CD4-positive, alpha-beta T cell treated with Interleukin-15 for 4 hours (primary cell): ENCODE data around the gene PRICKLE3.
A peak's percentile ranks its signal among the peaks of the same experiment; 100 is the strongest.
"Not testable (repeated sequence)": the region's sequence is repeated elsewhere in the genome, so short reads cannot be mapped to it uniquely, and the experiment has no call there.

ENCODE experiments used
- DNase-seq: peaks from one replicate; pipeline ENCODE4 v3.0.0-alpha.2; 2020; ENCODE audit warnings: low spot score

Gene PRICKLE3

GRCh38 chrX:49179358-49179757, 6.8 kb downstream of the PRICKLE3 start:
- DNase-seq, result no peak

GRCh38 chrX:49178537-49178936, 7.6 kb downstream of the PRICKLE3 start:
- no peak for DNase-seq

- no peak for DNase-seq
Observed at GRCh38 chrX:49177873-49178480, 8.2 kb downstream of the PRICKLE3 start.

- DNase-seq, result peak; percentile 24
Observed at GRCh38 chrX:49177338-49177833, 8.8 kb downstream of the PRICKLE3 start.

GRCh38 chrX:49176421-49177326, 9.5 kb downstream of the PRICKLE3 start:
- DNase-seq, result no peak

GRCh38 chrX:49175435-49176274, 10.5 kb downstream of the PRICKLE3 start:
- DNase-seq, result no peak

- DNase-seq, result no peak
Observed at GRCh38 chrX:49174723-49175122, 11.4 kb downstream of the PRICKLE3 start.

- DNase-seq, result not testable (repeated sequence)
Observed at GRCh38 chrX:49173544-49173943, 12.6 kb downstream of the PRICKLE3 start.

GRCh38 chrX:49172280-49172780, 13.8 kb downstream of the PRICKLE3 start:
- peak; percentile 83 for DNase-seq

GRCh38 chrX:49171752-49172279, 14.4 kb downstream of the PRICKLE3 start, which contains the start of gene PLP2:
PLP2 (plus strand) TSS chrX:49171898; CDS start chrX:49172001, 103 bp downstream.
- peak; percentile 77 for DNase-seq

GRCh38 chrX:49167740-49168108, 18.4 kb downstream of the PRICKLE3 start:
- no peak for DNase-seq

- DNase-seq, result peak; percentile 66
Observed at GRCh38 chrX:49166914-49167739, 19.0 kb downstream of the PRICKLE3 start.

- peak; percentile 83 for DNase-seq
Observed at GRCh38 chrX:49165901-49166881, 20.0 kb downstream of the PRICKLE3 start.

- DNase-seq, result no peak
Observed at GRCh38 chrX:49164589-49165360, 21.4 kb downstream of the PRICKLE3 start.

- DNase-seq, result peak; percentile 83
Observed at GRCh38 chrX:49163555-49164419, 22.4 kb downstream of the PRICKLE3 start.

GRCh38 chrX:49162620-49163019, 23.6 kb downstream of the PRICKLE3 start, which contains the start of gene MAGIX:
MAGIX (plus strand) TSS chrX:49162758; CDS start chrX:49162890, 132 bp downstream.
- DNase-seq, result no peak

- no peak for DNase-seq
Observed at GRCh38 chrX:49161632-49162031, 24.5 kb downstream of the PRICKLE3 start.

GRCh38 chrX:49160908-49161307, 25.3 kb downstream of the PRICKLE3 start:
- DNase-seq, result no peak
